Measurements from ENCODE around the gene GAPDH. TPM values are rescaled to one million over a fixed set of nuclear protein-coding genes. Genes with fewer than 3 reads are reported as not detected.

Gene GAPDH
- polyA plus RNA-seq, 1 of the 3 experiments (the other 2 are of a cell fraction) = 8,077 TPM

DNA sequence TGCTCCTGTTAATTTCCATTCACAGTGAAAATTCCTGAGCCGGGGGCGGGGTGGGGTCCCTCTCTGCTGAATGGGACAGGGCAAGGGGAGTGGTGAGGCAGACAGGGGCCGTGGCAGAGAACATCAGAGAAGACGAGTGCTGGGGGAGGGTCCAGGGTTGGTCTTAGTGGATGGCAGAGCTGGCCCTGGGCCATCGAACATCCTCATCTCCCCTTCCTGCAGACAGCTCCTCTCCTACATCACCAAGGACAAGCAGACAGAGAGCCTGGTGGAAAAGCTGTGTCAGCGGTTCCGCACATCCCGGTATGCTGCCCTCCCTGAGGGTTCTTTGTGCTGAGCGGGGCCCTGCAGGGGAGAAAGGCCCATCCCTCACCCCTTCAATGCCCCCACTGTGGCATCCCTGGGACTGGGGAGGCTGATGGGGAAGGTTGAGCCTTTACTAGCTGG lies 5.0 kb upstream of the GAPDH start:
- no peaks in the 10 kb centered on the region for H3K9me3 ChIP-seq
- WGBS (ENCODE audit: low lambda C conversion rate) = 100% methylated on average over 3 of the region's 9 CpGs
- POLR2A ChIA-PET = interaction anchor here (3.2 kb wide), 1 partner anchor 9 kb away, joined by 14 read pairs; no protein-coding TSS in a partner anchor
- peaks cover 10 to 14% of the 10 kb centered on the region in 2 experiments; a peak in 2 of 4 replicates for H3K4me1 ChIP-seq (ENCODE audit: control insufficient read depth in 1 of 2, insufficient read depth in 2 of 2, low read depth in 1 of 2, low read length in 1 of 2)
- CTCF ChIA-PET = interaction anchor here (1.0 to 1.7 kb wide), 3 partner anchors 8 to 106 kb away, joined by 3 to 9 read pairs (median 3); no protein-coding TSS in a partner anchor
- no peaks in the 10 kb centered on the region for H3K27me3 ChIP-seq (ENCODE audit: insufficient read depth)
- no peak for DNase-seq
- no peaks in the 10 kb centered on the region for H3K9me2 ChIP-seq
- no peaks in the 10 kb centered on the region for H4K20me1 ChIP-seq (ENCODE audit: insufficient read depth)
- peaks cover 42% of the 10 kb centered on the region for H3F3A ChIP-seq (replicated peaks; ENCODE audit: insufficient read depth)
- no peak overlapping the region for H3K4me2 ChIP-seq
- H3K4me3 ChIP-seq (ENCODE audit: low read depth in 2 of 2, low read length in 1 of 2) = no peak overlapping the region
- H2AFZ ChIP-seq (ENCODE audit: low read depth) = no peak overlapping the region
- no peak overlapping the region for H3K9ac ChIP-seq
- peaks cover 46 to 68% of the 10 kb centered on the region in 2 experiments for H3K36me3 ChIP-seq (replicated peaks in 1 of 2; ENCODE audit: control insufficient read depth in 1 of 2, insufficient read depth in 2 of 2, low read length in 1 of 2)
- H3K27ac ChIP-seq (ENCODE audit: low read depth in 2 of 2, low read length in 1 of 2) = no peak overlapping the region; a peak in 1 of 4 replicates
- TF ChIP-seq GABPA (IDR thresholded peaks at IDR 0.05; ENCODE audit: low read depth) (no peak), RAD21 (IDR thresholded peaks at IDR 0.05; ENCODE audit: low read length) (no peak), TAF1 (IDR thresholded peaks at IDR 0.05; ENCODE audit: borderline replicate concordance, low read depth, low read length) (no peak), SIN3A (IDR thresholded peaks at IDR 0.05; ENCODE audit: borderline replicate concordance, low read depth, low read length) (no peak), EP300 (IDR thresholded peaks at IDR 0.05; ENCODE audit: borderline replicate concordance in 1 of 2, low read depth in 1 of 2, low read length in 1 of 2) (no peak), FOXJ3 (CRISPR knock-in tag; IDR thresholded peaks at IDR 0.05) (no peak), FOXM1 (IDR thresholded peaks at IDR 0.05; ENCODE audit: low read depth) (no peak), MXI1 (IDR thresholded peaks at IDR 0.05; ENCODE audit: low read depth, low read length) (no peak), ELF1 (IDR thresholded peaks at IDR 0.05) (no peak), EZH2phosphoT487 (IDR thresholded peaks at IDR 0.05; ENCODE audit: borderline replicate concordance, low read depth) (no peak), RFX5 (IDR thresholded peaks at IDR 0.05; ENCODE audit: low read length) (no peak), SMC3 (IDR thresholded peaks at IDR 0.05; ENCODE audit: low read depth, low read length) (no peak)
- TF ChIP-seq, protein P1, sequence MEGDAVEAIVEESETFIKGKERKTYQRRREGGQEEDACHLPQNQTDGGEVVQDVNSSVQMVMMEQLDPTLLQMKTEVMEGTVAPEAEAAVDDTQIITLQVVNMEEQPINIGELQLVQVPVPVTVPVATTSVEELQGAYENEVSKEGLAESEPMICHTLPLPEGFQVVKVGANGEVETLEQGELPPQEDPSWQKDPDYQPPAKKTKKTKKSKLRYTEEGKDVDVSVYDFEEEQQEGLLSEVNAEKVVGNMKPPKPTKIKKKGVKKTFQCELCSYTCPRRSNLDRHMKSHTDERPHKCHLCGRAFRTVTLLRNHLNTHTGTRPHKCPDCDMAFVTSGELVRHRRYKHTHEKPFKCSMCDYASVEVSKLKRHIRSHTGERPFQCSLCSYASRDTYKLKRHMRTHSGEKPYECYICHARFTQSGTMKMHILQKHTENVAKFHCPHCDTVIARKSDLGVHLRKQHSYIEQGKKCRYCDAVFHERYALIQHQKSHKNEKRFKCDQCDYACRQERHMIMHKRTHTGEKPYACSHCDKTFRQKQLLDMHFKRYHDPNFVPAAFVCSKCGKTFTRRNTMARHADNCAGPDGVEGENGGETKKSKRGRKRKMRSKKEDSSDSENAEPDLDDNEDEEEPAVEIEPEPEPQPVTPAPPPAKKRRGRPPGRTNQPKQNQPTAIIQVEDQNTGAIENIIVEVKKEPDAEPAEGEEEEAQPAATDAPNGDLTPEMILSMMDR (IDR thresholded peaks at IDR 0.05) = no peak
- H3K79me2 ChIP-seq (ENCODE audit: insufficient read depth) = peaks cover 28% of the 10 kb centered on the region

DNA sequence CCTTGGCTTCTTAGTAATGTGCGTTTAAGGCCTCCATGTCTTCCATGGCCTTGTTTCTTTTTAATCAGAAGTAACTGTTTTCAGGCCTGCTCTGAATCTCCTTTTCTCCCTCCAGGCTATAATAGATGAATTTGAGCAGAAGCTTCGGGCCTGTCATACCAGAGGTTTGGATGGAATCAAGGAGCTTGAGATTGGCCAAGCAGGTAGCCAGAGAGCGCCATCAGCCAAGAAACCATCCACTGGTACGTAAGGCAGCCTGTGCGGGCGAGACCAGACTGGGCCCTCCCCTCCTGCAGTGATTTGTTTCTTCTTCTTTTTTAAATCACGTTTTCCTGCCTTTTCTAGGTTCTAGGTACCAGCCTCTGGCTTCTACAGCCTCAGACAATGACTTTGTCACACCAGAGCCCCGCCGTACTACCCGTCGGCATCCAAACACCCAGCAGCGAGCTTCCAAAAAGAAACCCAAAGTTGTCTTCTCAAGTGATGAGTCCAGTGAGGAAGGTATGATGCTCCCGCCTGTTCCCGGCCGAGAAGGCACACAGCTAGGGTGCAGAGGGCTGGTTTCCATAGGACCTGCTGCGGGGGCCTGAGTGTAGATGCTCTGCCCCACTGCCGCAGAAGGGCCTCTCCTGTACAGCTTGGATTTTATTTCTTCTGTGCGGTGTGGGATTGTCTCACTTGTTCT lies 3.6 kb upstream of the GAPDH start:
- peaks cover 41 to 59% of the 10 kb centered on the region in 2 experiments for H3K36me3 ChIP-seq (replicated peaks in 1 of 2; ENCODE audit: control insufficient read depth in 1 of 2, insufficient read depth in 2 of 2, low read length in 1 of 2)
- H3K4me3 ChIP-seq (ENCODE audit: low read depth in 2 of 2, low read length in 1 of 2) = no peak overlapping the region
- no peak overlapping the region for H3K4me2 ChIP-seq
- DNase-seq = no peak
- H3K79me2 ChIP-seq (ENCODE audit: insufficient read depth) = peaks cover 42% of the 10 kb centered on the region
- peak overlapping the region; percentile 47 to 96; a peak in 3 of 4 replicates for H3K27ac ChIP-seq (ENCODE audit: low read depth in 2 of 2, low read length in 1 of 2)
- H3K4me1 ChIP-seq (ENCODE audit: control insufficient read depth in 1 of 2, insufficient read depth in 2 of 2, low read depth in 1 of 2, low read length in 1 of 2) = peaks cover 10 to 14% of the 10 kb centered on the region in 2 experiments; a peak in 2 of 4 replicates
- no peak overlapping the region for H3K9ac ChIP-seq
- no peak overlapping the region for H2AFZ ChIP-seq (ENCODE audit: low read depth)
- TF ChIP-seq SIN3A (IDR thresholded peaks at IDR 0.05; ENCODE audit: borderline replicate concordance, low read depth, low read length) (no peak), FOXM1 (IDR thresholded peaks at IDR 0.05; ENCODE audit: low read depth) (no peak), EP300 (IDR thresholded peaks at IDR 0.05; ENCODE audit: borderline replicate concordance in 1 of 2, low read depth in 1 of 2, low read length in 1 of 2) (no peak), TAF1 (IDR thresholded peaks at IDR 0.05; ENCODE audit: borderline replicate concordance, low read depth, low read length) (no peak)
- TF ChIP-seq, protein P2, sequence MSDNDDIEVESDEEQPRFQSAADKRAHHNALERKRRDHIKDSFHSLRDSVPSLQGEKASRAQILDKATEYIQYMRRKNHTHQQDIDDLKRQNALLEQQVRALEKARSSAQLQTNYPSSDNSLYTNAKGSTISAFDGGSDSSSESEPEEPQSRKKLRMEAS (IDR thresholded peaks at IDR 0.05; ENCODE audit: low read depth) = no peak
- 96% methylated on average over 18 of the region's 18 CpGs for WGBS (ENCODE audit: low lambda C conversion rate)
- H3K9me3 ChIP-seq = no peaks in the 10 kb centered on the region
- no peaks in the 10 kb centered on the region for H3K9me2 ChIP-seq
- CTCF ChIA-PET = interaction anchor here (0.6 to 2.5 kb wide), 5 partner anchors 20 to 224 kb away, joined by 3 to 8 read pairs (median 4); no protein-coding TSS in a partner anchor
- H4K20me1 ChIP-seq (ENCODE audit: insufficient read depth) = peaks cover 13% of the 10 kb centered on the region
- peaks cover 48% of the 10 kb centered on the region for H3F3A ChIP-seq (replicated peaks; ENCODE audit: insufficient read depth)
- POLR2A ChIA-PET = interaction anchor here (0.7 to 3.2 kb wide), 2 partner anchors 7 to 197 kb away, joined by 3 to 14 read pairs; no protein-coding TSS in a partner anchor
- H3K27me3 ChIP-seq (ENCODE audit: insufficient read depth) = no peaks in the 10 kb centered on the region
